Activated CD4-positive, alpha-beta T cell treated with anti-CD3 and anti-CD28 coated beads for 1 hour (primary cell): ENCODE measurements around the gene CACNA2D4.

Experiments used
- DNase-seq: peaks from one replicate; pipeline ENCODE4 v3.0.0-alpha.2; 2020

CACNA2D4 gene

GRCh38 chr12:1797011-1797901 lies 121.2 kb downstream of the CACNA2D4 start:
- no peak for DNase-seq

GRCh38 chr12:1796515-1797010 lies 121.9 kb downstream of the CACNA2D4 start:
- DNase-seq, result no peak

DNA sequence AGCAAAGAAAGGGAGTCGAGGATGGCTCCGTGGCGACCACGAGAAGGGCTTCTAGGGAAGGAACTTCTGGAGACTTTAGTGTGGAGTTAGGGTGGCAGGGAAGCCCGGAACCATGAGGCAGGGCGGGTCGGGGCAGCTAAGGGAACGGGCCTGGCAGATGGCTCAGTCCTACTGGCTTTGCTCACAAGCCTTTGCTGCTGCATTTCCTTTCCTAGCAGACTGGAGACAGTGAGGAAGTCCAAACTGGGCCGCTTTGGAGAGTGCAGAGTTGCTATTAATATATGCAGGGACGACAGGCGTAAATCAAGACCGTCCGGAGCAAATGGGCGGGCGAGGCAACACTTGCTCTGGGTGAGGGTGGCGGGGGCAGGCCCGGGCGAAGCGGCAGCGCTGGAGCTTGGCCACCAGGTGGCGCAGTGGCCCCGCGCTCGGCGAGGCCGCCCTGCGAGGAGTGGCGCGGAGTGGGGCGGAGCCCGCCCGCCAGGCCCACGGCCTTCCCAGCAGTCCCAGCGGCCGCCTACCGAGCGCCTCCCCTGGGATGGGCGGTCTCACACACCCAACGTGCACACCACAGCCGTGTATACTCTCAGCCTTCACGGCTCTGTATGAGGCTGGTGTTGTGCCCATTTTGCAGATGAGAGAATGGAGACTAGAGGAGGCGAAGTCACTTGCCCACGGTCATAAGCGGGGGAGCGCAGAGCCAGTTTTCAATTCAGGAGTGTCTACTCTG lies 122.5 kb downstream of the CACNA2D4 start:
- peak; percentile 92 for DNase-seq

DNA sequence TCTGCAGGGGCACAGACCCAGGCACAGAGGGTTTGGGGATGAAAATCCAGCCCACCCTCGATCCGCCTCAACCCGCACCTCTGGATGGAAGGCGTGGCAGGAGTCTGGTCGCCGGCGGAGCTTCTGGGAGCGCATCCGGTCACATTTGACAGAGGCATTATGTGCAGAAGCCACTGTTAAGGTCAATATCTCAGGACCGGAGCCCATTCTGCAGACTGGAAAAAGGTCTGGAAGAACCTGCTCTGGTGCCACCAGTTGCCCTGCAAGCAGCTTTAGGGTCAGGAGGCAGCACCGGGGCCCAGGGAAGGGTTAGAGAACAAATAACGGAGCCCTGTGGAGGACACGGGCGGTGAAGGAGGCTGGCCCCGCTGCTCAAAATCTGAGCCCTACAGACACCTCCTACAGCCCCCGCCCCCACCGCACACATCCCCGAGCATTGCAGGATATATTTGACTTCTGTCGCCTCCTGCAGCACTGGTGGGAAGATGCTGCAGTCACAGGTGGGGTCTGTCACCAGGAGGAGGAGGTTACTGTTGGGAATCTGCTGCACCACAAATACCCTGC lies 123.1 kb downstream of the CACNA2D4 start:
- no peak for DNase-seq

GRCh38 chr12:1794440-1795090 lies 123.9 kb downstream of the CACNA2D4 start:
- DNase-seq, result no peak

- no peak for DNase-seq
These were observed 124.8 kb downstream of the CACNA2D4 start for GRCh38 chr12:1793426-1794210.

DNA sequence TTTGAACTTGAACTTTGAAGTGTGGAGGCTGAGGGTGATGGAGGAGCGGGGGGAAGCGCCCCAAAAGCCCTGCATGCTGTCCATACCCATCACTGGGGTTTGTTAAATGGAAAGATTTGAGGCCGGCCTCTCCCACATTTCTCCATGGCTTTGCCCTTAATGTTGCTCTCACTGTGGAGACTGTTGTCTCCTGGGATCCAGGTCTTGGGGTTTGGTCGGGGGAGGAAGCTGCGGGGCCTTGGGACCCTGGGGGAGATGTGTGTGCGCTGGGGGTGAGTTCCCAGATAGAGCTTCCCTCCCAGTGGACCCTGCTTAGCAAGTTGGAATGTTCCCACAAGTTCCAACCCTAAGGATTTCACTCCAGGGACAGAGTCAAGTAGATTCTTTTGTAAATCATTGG lies 126.0 kb downstream of the CACNA2D4 start:
- DNase-seq, result no peak

DNA sequence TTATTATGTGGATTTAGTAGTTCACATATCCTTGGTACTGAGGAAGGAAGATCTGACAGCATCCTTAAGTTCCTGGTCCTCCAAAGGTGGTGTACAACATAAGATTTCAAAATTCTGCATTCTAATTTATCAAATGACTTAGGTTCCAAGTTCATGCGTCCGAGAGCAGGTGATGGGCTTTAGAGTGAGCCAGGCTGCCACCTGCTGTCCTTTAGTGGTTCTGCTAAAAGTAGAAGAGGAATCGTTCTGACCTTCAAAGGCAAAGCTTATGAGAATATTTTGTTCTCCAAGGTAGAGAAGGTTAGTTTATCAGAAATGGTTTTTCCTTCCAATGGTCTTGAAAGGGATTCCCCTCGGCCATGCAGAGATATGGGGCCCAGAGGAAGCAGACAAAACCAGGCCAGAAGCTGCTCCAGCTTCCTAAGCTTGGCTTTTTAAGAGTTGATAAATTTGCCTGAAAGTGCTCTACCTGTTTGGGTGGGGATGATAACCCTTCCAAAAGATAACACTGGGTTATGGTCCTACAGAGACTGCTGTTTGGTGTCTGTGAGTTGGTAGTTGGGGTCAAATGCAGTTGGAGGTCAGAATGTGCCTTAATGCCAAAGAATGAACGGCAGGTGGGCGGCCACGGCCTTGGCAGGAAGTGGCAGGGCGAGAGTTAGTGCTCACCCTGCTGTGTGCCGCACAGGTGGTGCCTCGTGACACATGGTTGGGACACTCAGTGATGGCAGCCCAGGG lies 127.2 kb downstream of the CACNA2D4 start:
- peak; percentile 51 for DNase-seq

DNA sequence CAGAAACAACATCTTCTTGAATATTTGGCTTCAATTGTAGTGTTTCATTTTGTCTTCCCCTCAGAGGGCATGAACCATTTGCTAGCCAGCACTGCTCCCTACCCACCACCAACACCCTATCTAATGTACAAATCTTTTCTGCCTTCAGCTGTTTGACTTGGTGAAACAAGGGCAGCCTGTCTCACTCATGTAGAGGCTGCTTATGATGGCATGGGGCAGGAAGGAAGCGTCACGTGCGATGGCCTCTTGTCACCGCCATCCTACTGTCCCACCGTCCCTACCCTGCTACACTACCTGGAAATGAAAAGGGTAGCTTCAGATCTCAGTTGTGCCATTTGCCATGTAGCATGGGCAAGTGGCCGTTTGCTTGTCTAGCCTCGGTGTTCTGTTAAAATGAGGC lies 128.0 kb downstream of the CACNA2D4 start:
- no peak for DNase-seq

DNA sequence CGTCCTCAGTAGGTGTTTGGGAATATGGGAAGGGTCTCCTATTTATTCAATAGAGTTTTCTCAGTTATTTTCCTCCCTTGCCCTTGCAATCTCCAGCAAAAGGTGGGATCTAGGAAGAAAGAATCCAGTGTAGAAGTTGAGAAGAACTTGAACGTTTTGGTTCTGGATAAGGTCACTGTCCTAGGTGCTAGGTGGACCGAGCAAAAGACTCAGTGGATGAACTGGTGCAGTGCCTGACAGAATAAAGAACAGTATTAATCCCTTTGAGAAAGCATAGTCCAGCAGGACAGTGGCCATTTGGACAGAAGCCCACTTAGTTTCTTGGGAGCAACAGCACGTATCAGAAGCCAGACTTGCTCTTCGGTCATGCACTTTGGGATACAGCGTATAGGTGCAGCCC lies 130.7 kb downstream of the CACNA2D4 start:
- no peak for DNase-seq

DNA sequence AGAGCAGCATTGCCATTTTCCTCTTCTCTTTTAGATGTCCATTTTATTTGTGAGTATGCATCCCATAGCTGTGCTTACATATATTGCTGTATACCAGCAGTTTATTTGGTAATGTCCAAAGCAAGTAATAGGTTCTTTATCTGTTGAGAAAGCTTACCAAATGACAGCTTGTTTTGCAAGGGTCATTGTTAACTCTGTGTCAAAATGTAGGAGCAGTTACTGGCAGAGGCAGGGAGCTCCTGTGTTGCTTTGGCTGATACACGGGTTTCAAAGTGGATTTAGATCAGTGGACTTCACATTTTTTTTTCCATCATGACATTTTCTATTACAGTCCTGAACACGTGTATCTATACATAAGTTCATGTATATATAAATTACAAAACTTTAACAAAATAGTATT lies 136.2 kb downstream of the CACNA2D4 start:
- no peak for DNase-seq

- no peak for DNase-seq
These were observed 136.7 kb downstream of the CACNA2D4 start for GRCh38 chr12:1781772-1782171.

- DNase-seq, result no peak
These were observed 138.7 kb downstream of the CACNA2D4 start for GRCh38 chr12:1779783-1780182.

DNA sequence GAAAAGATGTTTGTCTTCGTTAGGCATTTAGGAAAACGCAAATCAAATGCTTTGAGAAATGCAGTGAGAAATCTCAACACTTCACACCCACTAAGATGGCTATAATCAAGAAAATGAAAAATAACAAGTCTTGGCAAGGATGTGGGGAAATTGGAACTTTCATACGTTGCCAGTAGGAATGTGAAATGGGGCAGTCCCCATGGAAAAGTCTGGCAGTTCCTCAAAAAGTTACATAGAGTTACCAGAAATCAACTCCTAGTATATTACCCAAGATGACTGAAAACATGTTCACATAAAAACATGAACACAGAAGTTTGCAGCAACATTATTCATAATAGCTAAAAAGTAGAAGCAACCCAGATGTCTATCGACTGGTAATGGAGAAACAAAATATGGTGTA lies 139.5 kb downstream of the CACNA2D4 start:
- no peak for DNase-seq

DNA sequence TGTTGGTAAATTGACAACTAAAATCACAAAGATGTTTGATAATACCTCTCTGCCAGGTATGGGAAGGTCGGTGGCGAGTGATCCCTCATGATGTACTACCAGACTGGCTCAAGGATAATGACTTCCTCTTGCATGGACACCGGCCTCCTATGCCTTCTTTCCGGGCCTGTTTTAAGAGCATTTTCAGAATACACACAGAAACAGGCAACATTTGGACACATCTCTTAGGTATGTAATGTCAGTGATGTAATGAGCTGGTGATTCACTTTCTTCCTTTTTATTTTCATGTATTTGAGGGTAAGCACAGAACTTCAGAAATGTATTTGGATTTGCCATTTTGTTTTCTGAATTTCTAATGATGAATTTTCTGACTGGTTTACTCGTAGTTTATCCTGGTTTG lies 140.7 kb downstream of the CACNA2D4 start:
- no peak for DNase-seq

- DNase-seq, result no peak
These were observed 142.1 kb downstream of the CACNA2D4 start for GRCh38 chr12:1776170-1776921.

DNA sequence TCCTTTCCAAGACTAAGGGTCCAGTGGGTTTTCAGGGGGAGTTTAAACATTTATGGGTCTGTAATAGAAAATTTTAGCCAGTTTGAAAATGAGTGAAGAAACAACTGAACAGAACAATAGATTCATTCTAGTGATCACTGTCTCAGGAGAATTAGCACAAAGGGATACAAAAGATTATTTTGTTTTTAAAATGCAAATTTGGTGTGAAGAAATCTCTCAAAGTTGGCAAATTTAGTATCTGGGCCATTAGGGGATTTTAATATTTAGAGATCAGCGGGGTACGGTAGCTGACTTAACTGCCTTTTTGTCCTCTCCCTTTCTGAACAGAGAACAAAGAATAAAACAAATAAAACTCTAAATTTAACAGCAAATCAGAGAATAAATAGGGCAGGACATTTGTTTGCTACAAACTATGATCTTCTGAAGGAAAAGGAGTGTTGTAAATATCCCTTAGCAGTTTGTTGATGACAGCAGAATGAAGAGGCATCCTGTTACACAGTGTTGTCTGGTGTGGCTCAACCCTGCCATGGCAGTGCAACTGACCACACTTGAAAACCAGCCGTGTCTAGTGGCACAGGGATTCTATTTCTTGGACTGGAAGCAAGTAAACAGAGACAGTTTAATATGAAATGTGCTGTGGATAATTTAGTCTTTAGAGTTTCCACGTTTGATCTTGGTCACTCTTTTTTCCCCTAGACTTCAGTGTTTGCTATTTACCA lies 144.4 kb downstream of the CACNA2D4 start:
- DNase-seq, result no peak

DNA sequence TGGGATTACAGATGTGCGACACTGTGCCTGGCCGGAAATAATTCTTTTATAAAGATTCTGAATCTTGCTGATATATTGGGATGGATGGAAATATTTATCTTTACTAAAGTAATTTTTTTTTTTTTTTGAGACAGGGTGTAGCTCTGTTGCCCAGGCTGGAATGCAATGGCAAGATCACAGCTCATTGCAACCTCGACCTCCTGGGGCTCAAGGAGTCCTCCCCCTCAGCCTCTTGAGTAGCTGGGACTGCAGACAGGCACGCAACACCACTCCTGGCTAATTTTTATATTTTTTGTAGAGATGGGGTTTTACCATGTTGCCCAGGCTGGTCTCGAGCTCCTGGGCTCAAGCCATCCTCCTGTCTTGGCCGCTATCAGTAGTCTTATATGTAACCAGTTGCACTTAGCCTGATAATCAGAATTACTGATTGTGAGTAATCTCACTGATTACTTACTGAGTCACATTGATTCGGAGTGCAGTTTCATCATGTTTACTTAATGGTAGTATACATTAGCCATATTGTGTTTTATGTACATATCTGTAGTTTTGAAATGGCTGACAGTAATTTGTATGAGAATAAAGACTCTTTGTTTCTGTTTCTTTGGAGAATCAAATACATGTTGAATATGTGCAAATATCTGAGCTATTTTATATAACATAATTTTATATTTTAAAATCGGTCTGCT lies 148.5 kb downstream of the CACNA2D4 start:
- DNase-seq, result no peak

DNA sequence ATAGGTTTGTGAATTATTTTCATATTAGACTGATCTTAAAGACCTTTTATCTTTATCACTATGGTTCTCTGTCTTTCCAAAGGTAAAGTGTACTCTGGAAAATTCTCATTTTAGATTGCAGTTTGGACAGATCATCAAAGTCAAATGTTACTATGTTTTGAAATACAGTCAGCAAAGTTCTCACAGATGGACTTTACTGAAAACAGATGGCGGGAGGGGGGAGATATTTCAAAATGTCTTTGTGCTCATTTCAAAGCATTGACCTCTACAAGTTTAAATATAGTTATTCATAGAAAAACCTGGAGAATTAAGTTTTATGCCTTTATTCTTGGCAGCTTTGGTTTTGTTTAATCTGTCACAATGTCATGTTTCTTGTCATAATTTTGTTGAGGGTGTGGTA lies 149.8 kb downstream of the CACNA2D4 start:
- DNase-seq, result no peak
